HG02798 (cell line): ENCODE measurements around the gene NCCRP1.
"Not testable (repeated sequence)": the region's sequence is repeated elsewhere in the genome, so short reads cannot be mapped to it uniquely, and the experiment has no call there.

ENCODE experiments used
- ATAC-seq: cut with Tn5 transposase; IDR thresholded peaks from one replicate; pipeline ENCODE4 v1.9.1; 2021; ENCODE audit warnings: mild to moderate bottlenecking; ENCODE audit not compliant: unreplicated experiment, poor library complexity

The NCCRP1 gene

GRCh38 chr19:39203372-39204341, 6.9 kb downstream of the NCCRP1 start, which contains the start of gene SYCN:
Gene SYCN, minus strand, starts transcription at chr19:39204263. Its CDS starts 9 bp downstream, at chr19:39204254.
- ATAC-seq = no peak

- ATAC-seq = no peak
Measured at GRCh38 chr19:39205449-39205764, 8.6 kb downstream of the NCCRP1 start.

- ATAC-seq = no peak
Measured at GRCh38 chr19:39206122-39206521, 9.4 kb downstream of the NCCRP1 start.

- no peak for ATAC-seq
Measured at GRCh38 chr19:39207293-39207836, 10.6 kb downstream of the NCCRP1 start.

GRCh38 chr19:39208175-39208795, 11.5 kb downstream of the NCCRP1 start:
- ATAC-seq = no peak

- ATAC-seq = no peak
Measured at GRCh38 chr19:39209196-39209595, 12.4 kb downstream of the NCCRP1 start.

GRCh38 chr19:39211731-39212374, 15.1 kb downstream of the NCCRP1 start:
- ATAC-seq = no peak

- no peak for ATAC-seq
Measured at GRCh38 chr19:39212375-39212742, 15.6 kb downstream of the NCCRP1 start.

- ATAC-seq = not testable (repeated sequence)
Measured at GRCh38 chr19:39215323-39215722, 18.6 kb downstream of the NCCRP1 start.

GRCh38 chr19:39217094-39217493, 20.3 kb downstream of the NCCRP1 start:
- no peak for ATAC-seq

GRCh38 chr19:39218230-39219007, 21.7 kb downstream of the NCCRP1 start:
- ATAC-seq = no peak

- not testable (repeated sequence) for ATAC-seq
Measured at GRCh38 chr19:39219108-39219507, 22.3 kb downstream of the NCCRP1 start.

GRCh38 chr19:39223703-39224279, 27.0 kb downstream of the NCCRP1 start:
- ATAC-seq = no peak

- ATAC-seq = no peak
Measured at GRCh38 chr19:39224910-39225309, 28.1 kb downstream of the NCCRP1 start.

GRCh38 chr19:39230096-39230764, 33.5 kb downstream of the NCCRP1 start:
- no peak for ATAC-seq

GRCh38 chr19:39232708-39233107, 35.9 kb downstream of the NCCRP1 start:
- ATAC-seq = no peak

- no peak for ATAC-seq
Measured at GRCh38 chr19:39236527-39236926, 39.8 kb downstream of the NCCRP1 start.

GRCh38 chr19:39237200-39238184, 40.7 kb downstream of the NCCRP1 start:
- peak; percentile 70 for ATAC-seq
